Stimulated activated CD8-positive, alpha-beta memory T cell treated with anti-CD3 and anti-CD28 coated beads, Interleukin-2, amount 100 ng/mL, for 1 hour (primary cell): ENCODE measurements around the gene SMIM14.

Experiments
- DNase-seq, 2 donors: peaks; one replicate each; pipeline ENCODE4 v3.0.0-alpha.2; 2020; ENCODE audit warnings: low read depth in 2 of 2

Gene SMIM14

GRCh38 chr4:39502019-39502663, 136.5 kb downstream of the SMIM14 start:
- DNase-seq, result no peak

GRCh38 chr4:39498727-39499020, 140.0 kb downstream of the SMIM14 start:
- DNase-seq, result no peak

GRCh38 chr4:39497909-39498726, 140.5 kb downstream of the SMIM14 start:
- DNase-seq, result no peak
